K562 (cell line): ENCODE data around the gene CD164L2. TPM values are rescaled to one million over a fixed set of nuclear protein-coding genes. Genes with fewer than 3 reads are reported as not detected.

ENCODE experiments used
- ATF4 ChIP-seq: fragments of 450-650 bp; formaldehyde crosslinking; IDR thresholded peaks from 2 replicates; pipeline ENCODE4 v1.4.0; 2022; ENCODE audit warnings: mild to moderate bottlenecking, moderate library complexity
- CCNT2 ChIP-seq: IDR thresholded peaks from 2 replicates; pipeline ENCODE4 v1.6.1; 2011; ENCODE audit warnings: borderline replicate concordance, low read depth, mild to moderate bottlenecking, moderate library complexity, mixed read lengths, low read length; ENCODE audit not compliant: insufficient read length; ENCODE audit errors: extremely low read depth
- CHD2 ChIP-seq: IDR thresholded peaks from 2 replicates; pipeline ENCODE4 v1.6.1; 2011; ENCODE audit warnings: low read depth, low read length
- FOXM1 ChIP-seq, 2 experiments: fragments of 450-650 bp in 1 of 2; sonication (generic) in 1 of 2; formaldehyde crosslinking in 1 of 2; IDR thresholded peaks; 2 replicates each; pipeline versions ENCODE4 v1.6.1 to v1.9.0; 2017 to 2022; ENCODE audit warnings: low read depth in 2 of 2, mild to moderate bottlenecking in 2 of 2, missing genetic modification reagents in 1 of 2, moderate library complexity in 1 of 2
- FOXP4 ChIP-seq: sonication (generic); formaldehyde crosslinking; IDR thresholded peaks from 2 replicates; pipeline ENCODE4 v1.8.0; 2022; ENCODE audit warnings: mild to moderate bottlenecking, missing genetic modification reagents, borderline replicate concordance
- KAT8 ChIP-seq: fragments of 450-650 bp; IDR thresholded peaks from 2 replicates; pipeline ENCODE4 v1.6.1; 2016; ENCODE audit warnings: low read depth, mild to moderate bottlenecking
- MAFK ChIP-seq: IDR thresholded peaks from 2 replicates; pipeline ENCODE4 v1.6.1; 2011; ENCODE audit warnings: low read length, improper control_type of control experiment
- MBD2 ChIP-seq: sonication (generic); IDR thresholded peaks from 2 replicates; pipeline ENCODE4 v1.6.1; 2016; ENCODE audit warnings: low read depth, borderline replicate concordance
- MTA2 ChIP-seq: fragments of 450-650 bp; IDR thresholded peaks from 2 replicates; pipeline ENCODE4 v1.6.1; 2016; ENCODE audit warnings: low read depth
- NFATC3 ChIP-seq: fragments of 450-650 bp; IDR thresholded peaks from 2 replicates; pipeline ENCODE4 v1.6.1; 2017; ENCODE audit warnings: mild to moderate bottlenecking
- POLR2H ChIP-seq: IDR thresholded peaks from 2 replicates; pipeline ENCODE4 v1.6.1; 2016; ENCODE audit warnings: missing genetic modification characterization, low read depth, mild to moderate bottlenecking, control low read depth, missing compliant biosample characterization, moderate library complexity
- RBM22 ChIP-seq: fragments of 200-400 bp; formaldehyde crosslinking; IDR thresholded peaks from 2 replicates; pipeline ENCODE4 v1.6.1; 2018; ENCODE audit warnings: low read length, low read depth; ENCODE audit not compliant: poor library complexity, severe bottlenecking
- SNIP1 ChIP-seq: fragments of 450-650 bp; IDR thresholded peaks from 2 replicates; pipeline ENCODE4 v1.7.1; 2017; ENCODE audit warnings: low read depth, mild to moderate bottlenecking
- SP1 ChIP-seq: sonication (generic); formaldehyde crosslinking; IDR thresholded peaks from 2 replicates; pipeline ENCODE4 v1.8.1; 2022; ENCODE audit warnings: mild to moderate bottlenecking, missing genetic modification reagents
- SREBF1 ChIP-seq: fragments of 150-350 bp; IDR thresholded peaks from 2 replicates; pipeline ENCODE4 v1.6.1; 2014; ENCODE audit warnings: antibody characterized with exemption, low read depth, low read length, borderline replicate concordance
- STAG1 ChIP-seq: sonication (generic); formaldehyde crosslinking; IDR thresholded peaks from 2 replicates; pipeline ENCODE4 v1.5.0; 2020; ENCODE audit warnings: missing genetic modification reagents, borderline replicate concordance
- TARDBP ChIP-seq: fragments of 450-650 bp; IDR thresholded peaks from 2 replicates; pipeline ENCODE4 v1.6.1; 2016
- TGIF2 ChIP-seq: sonication (generic); formaldehyde crosslinking; IDR thresholded peaks from 2 replicates; pipeline ENCODE4 v1.8.1; 2022; ENCODE audit warnings: mild to moderate bottlenecking, missing genetic modification reagents, moderate library complexity
- ZBTB17 ChIP-seq: fragments of 450-650 bp; formaldehyde crosslinking; IDR thresholded peaks from 2 replicates; pipeline ENCODE4 v1.4.0; 2020; ENCODE audit warnings: mild to moderate bottlenecking
- ZBTB49 ChIP-seq: sonication (generic); formaldehyde crosslinking; IDR thresholded peaks from 2 replicates; pipeline ENCODE4 v1.8.0; 2022; ENCODE audit warnings: missing genetic modification reagents, mild to moderate bottlenecking, borderline replicate concordance
- ZNF395 ChIP-seq: fragments of 200-800 bp; sonication (Bioruptor generic); IDR thresholded peaks from 2 replicates; pipeline ENCODE4 v1.6.1; 2017; ENCODE audit warnings: missing genetic modification characterization, missing compliant biosample characterization
- ZNF699 ChIP-seq: fragments of 250-450 bp; sonication (Bioruptor Pico); IDR thresholded peaks from 2 replicates; pipeline ENCODE4 v1.8.0; 2021; ENCODE audit warnings: mild to moderate bottlenecking, moderate library complexity; ENCODE audit not compliant: insufficient replicate concordance
- polyA plus RNA-seq, 8 experiments: library from polyadenylated mRNA; depleted of rRNA in 4 of 8; stranded (reverse) in 5 of 8; unstranded in 3 of 8; fragments of >200 nt; fragmentation: Nextera tagmentation in 2 of 8; fragmentation: Illumina TruSeq in 1 of 8; extraction: Ambion mirVana in 2 of 8; extraction: Trizol in 1 of 8; gene quantifications; 2 replicates each; pipeline versions ENCODE4 v1.2.1 to v1.2.3, GENCODE V29; 2011 to 2014; ENCODE audit warnings: inconsistent platforms in 1 of 8, missing spikeins in 1 of 8
- total RNA-seq, 7 experiments: library from RNA; depleted of rRNA in 6 of 7; stranded (reverse); fragments of >200 nt in 6 of 7; fragmentation: Illumina TruSeq in 2 of 7; extraction: Trizol in 2 of 7; gene quantifications; 2 replicates each; pipeline versions ENCODE4 v1.2.1 to v1.2.3, GENCODE V29; 2011 to 2021; ENCODE audit warnings: low replicate concordance in 1 of 7

Gene CD164L2
- total and polyA plus RNA-seq, 9 of the 15 experiments (the other 6 are each of a cell fraction or from before 2014, with no cell fraction given): 0.08 to 0.92 (median 0.38) TPM; not detected in 1

- TF ChIP-seq FOXP4 (0 out of 2 replicates have a peak, but pooled peaks have one; percentile 12), CCNT2 (no peak), NFATC3 (no peak), TARDBP (peak; percentile 34; the same call in 1 of the 2 replicates), SP1 (CRISPR knock-in tag) (no peak), ATF4 (no peak), MAFK (no peak), TGIF2 (CRISPR knock-in tag) (no peak), RBM22 (peak; percentile 84), KAT8 (no peak), ZNF395 (CRISPR knock-in tag) (no peak), CHD2 (no peak), POLR2H (tag) (no peak), STAG1 (CRISPR knock-in tag) (no peak), FOXM1 (IDR thresholded peaks at IDR 0.05; ENCODE audit: low read depth) (no peak), FOXM1 (CRISPR knock-in tag; IDR thresholded peaks at IDR 0.05; ENCODE audit: low read depth) (0 out of 2 replicates have a peak, but pooled peaks have one; percentile 67), SNIP1 (no peak), MBD2 (no peak), ZBTB49 (CRISPR knock-in tag) (no peak), ZNF699 (CRISPR knock-in tag) (no peak), MTA2 (no peak), ZBTB17 (no peak), SREBF1 (no peak)
Measured at GRCh38 chr1:27399251-27400025, 16.3 kb upstream of the CD164L2 start (continued).
